HFFc6 (cell line): ENCODE results near the gene DAPP1. TPM values are rescaled to one million over a fixed set of nuclear protein-coding genes. Genes with fewer than 3 reads are reported as not detected.

Experiments
- DNase-seq: peaks from one replicate; pipeline ENCODE4 v3.0.0-alpha.2; 2018
- H3K27ac Mint-ChIP-seq: 2 replicates; pipeline ENCODE4 v1.8.0; 2020; ENCODE audit warnings: mild to moderate bottlenecking, mixed read lengths
- H3K27me3 Mint-ChIP-seq: 2 replicates; pipeline ENCODE4 v1.8.0; 2021; ENCODE audit warnings: mild to moderate bottlenecking, moderate library complexity, mixed read lengths; ENCODE audit not compliant: insufficient read depth
- H3K36me3 Mint-ChIP-seq: 2 replicates; pipeline ENCODE4 v1.8.0; 2021; ENCODE audit warnings: low read depth, mixed read lengths
- H3K4me1 Mint-ChIP-seq: 2 replicates; pipeline ENCODE4 v1.8.0; 2020; ENCODE audit warnings: low read depth, mixed read lengths
- H3K4me3 Mint-ChIP-seq: 2 replicates; pipeline ENCODE4 v1.8.0; 2020; ENCODE audit warnings: mild to moderate bottlenecking, moderate library complexity, mixed read lengths
- H3K9me3 Mint-ChIP-seq: 2 replicates; pipeline ENCODE4 v1.8.0; 2020; ENCODE audit warnings: mild to moderate bottlenecking, mixed read lengths
- CTCF ChIP-seq: fragments of 200-600 bp; sonication (generic); IDR thresholded peaks from 2 replicates; pipeline ENCODE4 v1.5.0; 2021; ENCODE audit warnings: antibody characterized with exemption, mild to moderate bottlenecking
- total RNA-seq, 6 experiments: library from RNA; stranded (reverse); fragmentation: NEBNext Ultra II Directional; extraction: Animal tissue kit (Norgen Biotek cat#: 25700); gene quantifications; 2 replicates in 1 of 6; 3 replicates in 5 of 6; pipeline ENCODE4 v1.2.3, GENCODE V29; 2021

Gene DAPP1
- total RNA-seq, 6 experiments from 2014 or later = not detected

GRCh38 chr4:99832321-99832720 is 15.7 kb downstream of the DAPP1 start:
- H3K36me3 Mint-ChIP-seq = no peaks in the 10 kb centered on the region
- no peak for DNase-seq
- H3K27ac Mint-ChIP-seq = no peak overlapping the region
- H3K27me3 Mint-ChIP-seq = peaks cover 4% of the 10 kb centered on the region; the same call in 1 of the 2 replicates
- no peaks in the 10 kb centered on the region for H3K9me3 Mint-ChIP-seq
- H3K4me3 Mint-ChIP-seq = no peak overlapping the region
- H3K4me1 Mint-ChIP-seq = no peaks in the 10 kb centered on the region
- no peak for TF ChIP-seq CTCF

- TF ChIP-seq CTCF = no peak
- no peaks in the 10 kb centered on the region for H3K9me3 Mint-ChIP-seq
- H3K4me3 Mint-ChIP-seq = no peak overlapping the region
Measured at GRCh38 chr4:99832758-99833157, 16.1 kb downstream of the DAPP1 start.

GRCh38 chr4:99833756-99834155 is 17.1 kb downstream of the DAPP1 start:
- Mint-ChIP-seq H3K27me3 (peaks cover 4% of the 10 kb centered on the region; the same call in 1 of the 2 replicates), H3K4me1 (no peaks in the 10 kb centered on the region), H3K9me3 (no peaks in the 10 kb centered on the region), H3K36me3 (no peaks in the 10 kb centered on the region), H3K4me3 (no peak overlapping the region), H3K27ac (no peak overlapping the region)
- DNase-seq = no peak
- no peak for TF ChIP-seq CTCF

More at GRCh38 chr4:99832758-99833157, 16.1 kb downstream of the DAPP1 start:
- no peaks in the 10 kb centered on the region for H3K4me1 Mint-ChIP-seq
- peaks cover 4% of the 10 kb centered on the region; the same call in 1 of the 2 replicates for H3K27me3 Mint-ChIP-seq
- no peak overlapping the region for H3K27ac Mint-ChIP-seq
- no peaks in the 10 kb centered on the region for H3K36me3 Mint-ChIP-seq
- no peak for DNase-seq

GRCh38 chr4:99834569-99834968 is 17.9 kb downstream of the DAPP1 start:
- no peak for TF ChIP-seq CTCF
- H3K4me3 Mint-ChIP-seq = no peak overlapping the region
- no peaks in the 10 kb centered on the region for H3K9me3 Mint-ChIP-seq

DNA sequence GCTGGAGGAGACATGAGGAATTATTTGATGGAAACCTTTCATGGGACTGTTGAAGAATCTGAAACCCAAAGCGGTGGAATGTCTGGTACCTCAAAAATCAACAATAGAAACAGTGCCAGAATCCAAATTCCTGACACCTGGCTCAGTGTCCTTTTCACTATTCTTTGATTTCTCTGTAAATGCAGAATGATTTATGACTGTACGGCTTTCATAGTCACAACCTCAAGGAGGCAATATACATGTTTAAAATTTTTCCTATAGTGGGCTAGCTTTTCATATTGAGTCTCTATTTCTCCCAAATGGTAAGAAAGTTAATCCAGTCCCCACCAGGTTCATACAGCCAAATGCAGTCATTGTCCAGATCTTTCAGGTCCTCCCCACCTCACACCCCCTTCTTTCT is 19.3 kb downstream of the DAPP1 start:
- no peak for DNase-seq
- Mint-ChIP-seq H3K4me3 (no peak overlapping the region), H3K27me3 (peaks cover 4% of the 10 kb centered on the region), H3K9me3 (no peaks in the 10 kb centered on the region), H3K36me3 (no peaks in the 10 kb centered on the region), H3K4me1 (no peaks in the 10 kb centered on the region), H3K27ac (no peak overlapping the region)
- no peak for TF ChIP-seq CTCF

More at GRCh38 chr4:99834569-99834968, 17.9 kb downstream of the DAPP1 start:
- no peak for DNase-seq
- Mint-ChIP-seq H3K27ac (no peak overlapping the region), H3K27me3 (peaks cover 4% of the 10 kb centered on the region; the same call in 1 of the 2 replicates), H3K36me3 (no peaks in the 10 kb centered on the region), H3K4me1 (no peaks in the 10 kb centered on the region)

- Mint-ChIP-seq H3K36me3 (no peaks in the 10 kb centered on the region), H3K27ac (no peak overlapping the region), H3K9me3 (no peaks in the 10 kb centered on the region)
Measured at GRCh38 chr4:99838927-99839326, 22.3 kb downstream of the DAPP1 start.

More at GRCh38 chr4:99838927-99839326, 22.3 kb downstream of the DAPP1 start:
- no peak for TF ChIP-seq CTCF
- no peak for DNase-seq
- Mint-ChIP-seq H3K27me3 (peaks cover 4% of the 10 kb centered on the region), H3K4me1 (no peaks in the 10 kb centered on the region), H3K4me3 (no peak overlapping the region)
